Skeletal muscle satellite cell (primary cell): ENCODE results near the gene PDHX.
"Not testable (repeated sequence)": the region's sequence is repeated elsewhere in the genome, so short reads cannot be mapped to it uniquely, and the experiment has no call there.

Experiments used
- H3K27me3 ChIP-seq: 2 replicates; pipeline ENCODE4 v1.7.0; 2013; ENCODE audit warnings: low read length; ENCODE audit not compliant: control insufficient read depth, insufficient read depth
- H3K36me3 ChIP-seq: 2 replicates; pipeline ENCODE4 v1.7.0; 2013; ENCODE audit warnings: mild to moderate bottlenecking, control low read depth, low read length; ENCODE audit not compliant: insufficient read depth
- H3K4me1 ChIP-seq: 2 replicates; pipeline ENCODE4 v1.7.0; 2013; ENCODE audit warnings: low read length; ENCODE audit not compliant: control insufficient read depth, insufficient read depth
- H3K4me2 ChIP-seq: 2 replicates; pipeline ENCODE4 v1.7.0; 2013; ENCODE audit warnings: mild to moderate bottlenecking, low read length
- H3K4me3 ChIP-seq: 2 replicates; pipeline ENCODE4 v1.7.0; 2013; ENCODE audit warnings: low read length
- H3K9ac ChIP-seq: 2 replicates; pipeline ENCODE4 v1.7.0; 2013; ENCODE audit warnings: mild to moderate bottlenecking, low read depth, low read length, moderate library complexity
- H3K9me3 ChIP-seq: replicated peaks from 2 replicates; pipeline ENCODE4 v1.7.0; 2013; ENCODE audit warnings: mild to moderate bottlenecking, control low read depth, low read length

Gene PDHX

DNA sequence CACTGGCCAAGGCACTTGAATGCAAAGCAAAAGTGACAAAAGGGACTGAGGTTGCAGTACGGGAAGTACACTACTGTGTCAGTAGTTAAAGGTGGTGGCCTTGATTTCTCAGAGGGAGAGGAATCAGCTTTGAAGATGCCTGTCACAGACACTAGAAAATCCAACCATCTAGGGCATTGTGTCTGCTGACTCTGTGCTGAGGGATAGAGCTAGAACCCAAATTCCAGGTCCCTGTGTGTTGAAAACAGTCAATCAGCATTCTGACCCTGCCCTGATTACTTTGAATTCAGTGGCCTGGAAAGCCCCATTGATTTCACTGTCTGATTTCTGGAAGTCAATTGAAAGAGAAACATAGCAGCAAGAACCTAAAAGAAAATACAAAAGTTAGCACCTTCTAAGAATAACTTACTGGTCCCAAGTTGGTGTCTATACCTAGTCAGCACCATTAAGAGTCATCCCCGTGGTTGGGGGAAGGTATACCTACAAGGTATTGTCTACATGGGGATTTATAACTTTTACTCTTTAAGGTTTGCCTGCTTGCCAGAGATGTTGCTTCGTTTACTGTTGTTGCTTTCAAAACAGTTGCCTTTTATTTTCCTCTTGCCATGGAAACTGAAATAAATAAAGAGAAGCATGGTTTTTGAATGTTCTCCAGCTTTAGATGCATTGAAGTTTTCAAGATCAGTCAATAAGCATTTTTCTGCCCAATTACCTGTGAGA lies 97.3 kb downstream of the PDHX start:
- Histone ChIP-seq H3K27me3 (no peaks in the 10 kb centered on the region), H3K4me1 (peaks cover 34% of the 10 kb centered on the region), H3K9ac (no peak overlapping the region), H3K4me3 (no peak overlapping the region), H3K4me2 (no peak overlapping the region), H3K36me3 (no peaks in the 10 kb centered on the region), H3K9me3 (no peaks in the 10 kb centered on the region)

DNA sequence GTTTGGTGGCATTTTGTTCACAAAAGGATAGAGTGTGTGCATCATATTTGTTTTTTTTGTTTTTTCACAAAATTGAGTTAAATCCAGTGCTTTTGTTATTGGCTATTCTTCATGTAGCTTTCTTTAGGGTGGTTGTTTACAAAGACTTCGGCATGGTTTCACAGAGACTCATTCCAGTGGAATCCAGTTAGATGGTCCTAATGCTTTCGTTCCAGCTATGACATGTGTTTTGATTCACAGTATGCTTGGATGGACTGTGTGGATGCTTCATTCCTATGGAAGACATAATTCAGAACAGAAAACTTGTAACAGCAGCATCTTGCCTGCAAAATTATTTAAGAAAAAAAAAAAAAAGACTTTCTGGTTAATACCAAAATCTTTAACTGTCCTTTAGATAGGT lies 97.9 kb downstream of the PDHX start:
- no peaks in the 10 kb centered on the region for H3K36me3 ChIP-seq
- H3K4me2 ChIP-seq: no peak overlapping the region
- H3K9ac ChIP-seq: no peak overlapping the region
- no peak overlapping the region for H3K4me3 ChIP-seq
- no peaks in the 10 kb centered on the region for H3K9me3 ChIP-seq
- H3K4me1 ChIP-seq: peaks cover 28% of the 10 kb centered on the region
- H3K27me3 ChIP-seq: no peaks in the 10 kb centered on the region

DNA sequence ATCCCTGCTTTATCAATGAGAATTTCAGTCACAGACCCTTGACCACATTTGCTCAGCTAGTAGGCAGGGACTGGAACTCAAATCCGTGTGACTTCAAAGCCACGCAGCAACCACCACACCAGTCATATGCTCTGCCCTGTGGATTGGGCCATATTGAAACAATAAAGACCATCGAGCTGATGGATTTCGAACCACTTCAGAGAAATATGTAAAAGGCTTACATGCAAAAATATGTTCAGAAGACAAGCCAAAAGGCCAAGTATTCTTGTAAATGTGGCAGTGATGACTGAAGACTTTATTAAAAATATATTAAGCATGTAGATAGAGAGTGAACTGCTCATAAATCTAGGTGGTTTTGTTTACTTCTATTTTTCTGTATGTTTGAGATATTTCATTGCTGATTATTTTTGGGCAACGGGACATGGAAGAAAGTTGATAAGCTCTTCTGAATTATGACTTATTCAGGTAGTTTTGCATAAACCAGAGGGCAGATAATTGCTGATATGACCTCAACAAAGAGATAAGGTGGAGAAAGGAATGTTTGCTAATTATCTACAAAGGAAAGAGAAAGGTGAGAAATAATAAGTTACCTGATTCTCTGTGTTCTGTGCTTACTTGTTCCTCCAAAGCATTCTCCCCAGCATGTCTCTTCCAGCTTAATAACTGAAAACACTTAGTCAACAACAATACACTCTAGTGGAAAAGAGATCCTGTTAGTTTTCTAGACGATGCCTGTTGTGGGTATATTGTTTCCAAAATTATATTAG lies 99.4 kb downstream of the PDHX start:
- Histone ChIP-seq H3K9ac (no peak overlapping the region), H3K36me3 (no peaks in the 10 kb centered on the region), H3K4me1 (peaks cover 17% of the 10 kb centered on the region), H3K4me2 (no peak overlapping the region), H3K9me3 (no peaks in the 10 kb centered on the region), H3K27me3 (no peaks in the 10 kb centered on the region), H3K4me3 (no peak overlapping the region)

DNA sequence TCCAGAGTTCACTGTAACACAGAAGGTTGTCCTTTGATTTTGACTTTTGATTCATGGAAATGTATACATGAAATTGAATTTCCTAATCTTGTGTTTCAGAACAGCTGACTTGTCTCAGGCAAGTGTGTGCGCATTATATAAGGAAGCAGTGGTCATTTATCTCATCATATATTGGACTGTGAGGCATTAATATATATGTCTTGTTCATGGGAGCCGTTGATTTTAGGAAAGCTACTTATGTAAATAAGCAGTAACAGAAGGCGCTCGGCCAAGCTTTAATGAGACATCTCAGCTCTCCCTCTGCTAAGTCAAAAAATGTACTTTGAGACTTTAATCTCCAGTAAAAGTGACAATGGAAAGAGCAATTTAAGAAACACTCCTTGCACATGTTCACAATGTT lies 100.5 kb downstream of the PDHX start:
- peaks cover 10% of the 10 kb centered on the region for H3K4me1 ChIP-seq
- no peaks in the 10 kb centered on the region for H3K27me3 ChIP-seq
- H3K36me3 ChIP-seq: no peaks in the 10 kb centered on the region
- H3K4me2 ChIP-seq: no peak overlapping the region
- no peak overlapping the region for H3K4me3 ChIP-seq
- H3K9me3 ChIP-seq: no peaks in the 10 kb centered on the region
- no peak overlapping the region for H3K9ac ChIP-seq

DNA sequence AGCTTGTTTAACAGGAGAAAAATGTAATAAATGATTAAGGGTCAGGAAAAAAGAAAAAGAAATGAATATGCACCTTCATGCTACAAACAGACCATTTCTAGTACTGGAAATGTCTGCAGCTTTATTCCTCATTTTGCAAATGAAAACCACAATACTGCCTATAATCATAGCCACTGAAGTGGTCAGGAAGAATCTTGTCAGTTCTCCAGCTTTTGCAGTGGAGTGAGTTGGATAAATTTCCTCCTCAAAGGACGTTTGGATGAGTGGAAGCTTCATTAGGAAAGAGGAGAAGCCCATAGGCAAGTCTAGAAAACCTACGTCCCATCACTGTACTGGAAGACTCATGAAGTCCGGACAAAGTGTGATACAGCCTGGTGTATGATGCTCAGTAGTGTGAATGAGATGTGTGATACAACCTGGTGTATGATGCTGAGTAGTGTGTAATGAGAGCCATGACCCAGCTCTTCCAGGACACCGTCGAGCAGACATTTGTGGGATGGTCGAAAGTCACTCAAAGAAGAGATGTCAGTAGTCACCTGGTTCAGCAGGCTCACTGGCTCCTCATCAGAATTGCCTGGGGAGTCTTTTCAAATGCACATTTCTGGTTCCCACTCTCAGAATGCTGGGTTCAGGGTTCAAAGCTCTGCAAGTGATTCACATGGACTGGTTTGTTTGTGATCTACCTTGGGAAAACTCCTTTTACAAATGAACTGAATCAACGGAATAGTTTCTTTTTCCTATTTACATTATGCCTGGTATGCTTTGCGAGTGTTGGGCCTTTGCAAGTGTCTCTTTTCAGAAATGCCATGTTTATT lies 101.3 kb downstream of the PDHX start:
- no peaks in the 10 kb centered on the region for H3K27me3 ChIP-seq
- H3K4me3 ChIP-seq: no peak overlapping the region
- peaks cover 10% of the 10 kb centered on the region for H3K4me1 ChIP-seq
- H3K9ac ChIP-seq: no peak overlapping the region
- no peak overlapping the region for H3K4me2 ChIP-seq
- no peaks in the 10 kb centered on the region for H3K9me3 ChIP-seq
- H3K36me3 ChIP-seq: no peaks in the 10 kb centered on the region

GRCh38 chr11:35021589-35021988 lies 105.2 kb downstream of the PDHX start:
- H3K4me3 ChIP-seq: no peak overlapping the region
- H3K9me3 ChIP-seq: no peaks in the 10 kb centered on the region
- H3K4me2 ChIP-seq: no peak overlapping the region
- no peaks in the 10 kb centered on the region for H3K27me3 ChIP-seq
- H3K9ac ChIP-seq: no peak overlapping the region
- no peaks in the 10 kb centered on the region for H3K36me3 ChIP-seq
- H3K4me1 ChIP-seq: no peaks in the 10 kb centered on the region

- not testable (repeated sequence) for H3K9me3 ChIP-seq, H3K4me3 ChIP-seq, H3K9ac ChIP-seq, H3K27me3 ChIP-seq, H3K4me2 ChIP-seq, H3K4me1 ChIP-seq, H3K36me3 ChIP-seq
Observed at GRCh38 chr11:35023940-35024339, 107.5 kb downstream of the PDHX start.

GRCh38 chr11:35028007-35028406 lies 111.6 kb downstream of the PDHX start:
- peaks cover 28% of the 10 kb centered on the region for H3K4me1 ChIP-seq
- not testable (repeated sequence) for H3K27me3 ChIP-seq, H3K9me3 ChIP-seq, H3K4me2 ChIP-seq, H3K9ac ChIP-seq, H3K36me3 ChIP-seq, H3K4me3 ChIP-seq

- peak overlapping the region; percentile 81 for H3K9ac ChIP-seq
- H3K9me3 ChIP-seq: no peaks in the 10 kb centered on the region
- H3K4me3 ChIP-seq: peak overlapping the region; percentile 11
- H3K4me2 ChIP-seq: peak overlapping the region; percentile 64
- H3K4me1 ChIP-seq: peaks cover 29% of the 10 kb centered on the region
- H3K36me3 ChIP-seq: no peaks in the 10 kb centered on the region
- H3K27me3 ChIP-seq: no peaks in the 10 kb centered on the region
Observed at GRCh38 chr11:35029979-35030682, 113.7 kb downstream of the PDHX start.

DNA sequence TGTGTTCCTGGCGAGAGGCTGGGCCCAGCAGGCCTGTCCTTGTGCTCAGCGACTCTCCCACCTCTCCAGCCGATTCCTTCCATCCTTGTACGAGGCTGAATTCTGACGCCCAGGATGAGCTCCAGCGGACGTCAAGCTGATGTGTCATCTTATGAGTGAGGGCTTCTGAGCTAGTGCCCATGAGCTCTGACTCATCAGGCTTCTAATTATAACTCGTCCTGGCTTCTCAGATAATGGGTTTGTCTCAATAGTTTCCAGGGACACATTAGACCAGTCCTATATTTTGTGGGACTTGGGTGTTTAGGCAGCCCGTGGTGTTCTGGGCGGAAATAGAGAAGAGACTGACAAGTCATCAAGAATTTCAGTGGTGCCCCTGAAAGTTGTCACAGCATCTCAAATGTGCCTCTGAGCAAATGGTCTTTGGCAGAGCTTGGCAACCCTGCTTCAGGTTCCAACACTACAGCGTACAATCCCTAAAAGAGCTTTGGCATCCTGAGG lies 114.3 kb downstream of the PDHX start:
- peak overlapping the region; percentile 20 for H3K4me3 ChIP-seq
- H3K36me3 ChIP-seq: no peaks in the 10 kb centered on the region
- H3K9ac ChIP-seq: peak overlapping the region; percentile 81
- H3K4me1 ChIP-seq: peaks cover 35% of the 10 kb centered on the region
- H3K4me2 ChIP-seq: peak overlapping the region; percentile 64
- no peaks in the 10 kb centered on the region for H3K9me3 ChIP-seq
- no peaks in the 10 kb centered on the region for H3K27me3 ChIP-seq

- Histone ChIP-seq H3K36me3 (no peaks in the 10 kb centered on the region), H3K9me3 (no peaks in the 10 kb centered on the region), H3K4me1 (peaks cover 39% of the 10 kb centered on the region), H3K4me2 (peak overlapping the region; percentile 46), H3K27me3 (no peaks in the 10 kb centered on the region), H3K4me3 (peak overlapping the region; percentile 20), H3K9ac (peak overlapping the region; percentile 66)
Observed at GRCh38 chr11:35031346-35031745, 114.9 kb downstream of the PDHX start.
